Activated naive CD8-positive, alpha-beta T cell treated with anti-CD3 and anti-CD28 coated beads, Interleukin-2, amount 50 U/mL, for 24 hours (primary cell): Measurements from ENCODE around the gene MRPL37.

Source experiments
- ATAC-seq: fragments of 150-1000 bp; cut with Tn5 transposase; one replicate; pipeline ENCODE4 v1.10.0; 2021
- DNase-seq: peaks from one replicate; pipeline ENCODE4 v3.0.0; 2021
- H3K27ac Mint-ChIP-seq: one replicate; pipeline ENCODE4 v1.8.0; 2021; ENCODE audit warnings: mild to moderate bottlenecking, mixed read lengths
- H3K27me3 Mint-ChIP-seq: one replicate; pipeline ENCODE4 v1.8.0; 2021; ENCODE audit warnings: mixed read lengths
- H3K36me3 Mint-ChIP-seq: one replicate; pipeline ENCODE4 v1.8.0; 2021; ENCODE audit warnings: low read depth, mixed read lengths
- H3K4me1 Mint-ChIP-seq: one replicate; pipeline ENCODE4 v1.8.0; 2021; ENCODE audit warnings: mixed read lengths
- H3K4me3 Mint-ChIP-seq: one replicate; pipeline ENCODE4 v1.8.0; 2021; ENCODE audit warnings: mild to moderate bottlenecking, moderate library complexity, mixed read lengths
- H3K9me3 Mint-ChIP-seq: one replicate; pipeline ENCODE4 v1.8.0; 2021; ENCODE audit warnings: mixed read lengths

The MRPL37 gene

DNA sequence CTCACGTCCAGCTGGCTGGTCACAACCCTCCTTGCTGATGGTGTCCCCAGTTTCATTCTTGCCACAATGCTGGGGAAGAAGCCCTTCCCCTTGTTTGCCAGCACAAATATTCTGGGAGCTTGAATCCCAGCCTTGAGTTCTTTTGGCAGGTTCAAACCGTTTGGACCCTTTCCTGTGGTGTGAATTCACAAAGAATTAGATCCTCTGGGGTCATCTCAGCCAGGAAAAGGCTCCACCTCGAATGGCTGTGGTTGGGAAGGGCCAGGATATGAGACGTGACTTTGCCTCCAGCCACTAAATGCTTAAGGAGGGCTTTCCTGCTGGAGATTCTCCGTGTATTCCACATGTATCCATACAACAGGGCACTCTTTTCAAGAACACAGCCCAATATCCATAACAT, 66.9 kb downstream of the MRPL37 start:
- Mint-ChIP-seq H3K36me3 (no peaks in the 10 kb centered on the region), H3K4me3 (no peak overlapping the region), H3K27me3 (no peaks in the 10 kb centered on the region), H3K9me3 (no peaks in the 10 kb centered on the region), H3K4me1 (no peaks in the 10 kb centered on the region), H3K27ac (no peak overlapping the region)
- ATAC-seq (no peak), DNase-seq (no peak)
